SK-N-SH (cell line): ENCODE data around the gene TTLL7. TPM values are rescaled to one million over a fixed set of nuclear protein-coding genes. Genes with fewer than 3 reads are reported as not detected.

Experiments used
- CTCF ChIA-PET: fragments of 300-600, 350-600 bp; formaldehyde crosslinking; extraction: SDS; loops from one replicate; lab custom pipeline; 2021; lab: Yijun Ruan, JAX
- POLR2A ChIA-PET: fragments of 350-600 bp; sonication (Branson Sonifier 250); formaldehyde crosslinking; extraction: SDS; loops from one replicate; lab custom pipeline; 2020; ENCODE audit warnings: antibody characterized with exemption, inconsistent platforms; lab: Yijun Ruan, JAX
- DNase-seq: peaks from one replicate; pipeline ENCODE4 v3.0.0; 2012
- H2AFZ ChIP-seq: fragments of 200-600 bp; sonication (generic); 2 replicates; pipeline ENCODE4 v1.8.1; 2016; ENCODE audit warnings: antibody characterized with exemption, mild to moderate bottlenecking, low read depth
- H3F3A ChIP-seq: fragments of 200-600 bp; sonication (generic); replicated peaks from 2 replicates; pipeline ENCODE3; 2016; ENCODE audit warnings: antibody characterized with exemption, mild to moderate bottlenecking; ENCODE audit not compliant: insufficient read depth
- H3K27ac ChIP-seq, 2 experiments: fragments of 200-500 bp in 1 of 2; fragments of 200-600 bp in 1 of 2; sonication (Bioruptor generic) in 1 of 2; sonication (generic), shearing (Covaris generic) in 1 of 2; 2 replicates each; pipeline versions ENCODE4 v1.5.1 to v1.6.1; 2014 to 2016; ENCODE audit warnings: low read depth in 2 of 2, inconsistent platforms in 1 of 2, low read length in 1 of 2, mild to moderate bottlenecking in 1 of 2, mixed read lengths in 1 of 2
- H3K27me3 ChIP-seq: fragments of 200-600 bp; sonication (generic), shearing (Covaris generic); 2 replicates; pipeline ENCODE4 v1.6.1; 2016; ENCODE audit warnings: mixed run types; ENCODE audit not compliant: insufficient read depth
- H3K36me3 ChIP-seq, 2 experiments: fragments of 200-500 bp in 1 of 2; fragments of 200-600 bp in 1 of 2; sonication (Bioruptor generic) in 1 of 2; sonication (generic) in 1 of 2; replicated peaks in 1 of 2; 2 replicates each; pipeline versions ENCODE3 to v1.5.1; 2014 to 2016; ENCODE audit warnings: low read length in 1 of 2, mild to moderate bottlenecking in 1 of 2; ENCODE audit not compliant: insufficient read depth in 2 of 2, control insufficient read depth in 1 of 2
- H3K4me1 ChIP-seq, 2 experiments: fragments of 200-500 bp in 1 of 2; fragments of 200-600 bp in 1 of 2; sonication (Bioruptor generic) in 1 of 2; sonication (generic), shearing (Covaris generic) in 1 of 2; 2 replicates each; pipeline versions ENCODE4 v1.5.1 to v1.6.1; 2014 to 2016; ENCODE audit warnings: low read depth in 1 of 2, low read length in 1 of 2, mixed run types in 1 of 2; ENCODE audit not compliant: insufficient read depth in 2 of 2, control insufficient read depth in 1 of 2
- H3K4me2 ChIP-seq: fragments of 200-600 bp; sonication (generic), shearing (Covaris generic); 2 replicates; pipeline ENCODE4 v1.6.1; 2017; ENCODE audit warnings: mixed run types
- H3K4me3 ChIP-seq, 2 experiments: fragments of 200-500 bp in 1 of 2; fragments of 200-600 bp in 1 of 2; sonication (Bioruptor generic) in 1 of 2; sonication (generic), shearing (Covaris generic) in 1 of 2; 2 replicates each; pipeline versions ENCODE4 v1.5.1 to v1.8.1; 2014 to 2016; ENCODE audit warnings: low read depth in 2 of 2, inconsistent platforms in 1 of 2, low read length in 1 of 2, mild to moderate bottlenecking in 1 of 2, mixed read lengths in 1 of 2, moderate library complexity in 1 of 2
- H3K79me2 ChIP-seq: fragments of 200-600 bp; sonication (generic); 2 replicates; pipeline ENCODE4 v1.8.1; 2017; ENCODE audit warnings: mild to moderate bottlenecking; ENCODE audit not compliant: insufficient read depth
- H3K9ac ChIP-seq: fragments of 200-600 bp; sonication (generic); 2 replicates; pipeline ENCODE4 v1.6.1; 2017; ENCODE audit warnings: mixed run types
- H3K9me2 ChIP-seq: fragments of 200-600 bp; sonication (generic); 2 replicates; pipeline ENCODE4 v1.6.1; 2017; ENCODE audit warnings: mixed run types
- H3K9me3 ChIP-seq: fragments of 200-600 bp; sonication (generic); 2 replicates; pipeline ENCODE4 v1.6.1; 2017; ENCODE audit warnings: mixed run types, mild to moderate bottlenecking, moderate library complexity
- H4K20me1 ChIP-seq: fragments of 200-600 bp; sonication (generic); 2 replicates; pipeline ENCODE4 v1.6.1; 2017; ENCODE audit warnings: mild to moderate bottlenecking, mixed run types; ENCODE audit not compliant: insufficient read depth
- FOXJ3 ChIP-seq: sonication (generic); formaldehyde crosslinking; IDR thresholded peaks from 2 replicates; pipeline ENCODE4 v1.5.1; 2020; ENCODE audit warnings: mild to moderate bottlenecking, missing genetic modification reagents
- GABPA ChIP-seq: IDR thresholded peaks from 2 replicates; pipeline ENCODE4 v1.4.0; 2012; ENCODE audit warnings: low read depth, mild to moderate bottlenecking
- RCOR1 ChIP-seq: fragments of 150-350 bp; IDR thresholded peaks from 2 replicates; pipeline ENCODE4 v1.6.1; 2017; ENCODE audit warnings: antibody characterized with exemption, low read length
- RFX5 ChIP-seq: IDR thresholded peaks from 2 replicates; pipeline ENCODE4 v1.6.1; 2012; ENCODE audit warnings: mild to moderate bottlenecking, improper control_type of control experiment, low read length
- RXRA ChIP-seq: IDR thresholded peaks from 2 replicates; pipeline ENCODE4 v1.4.0; 2012; ENCODE audit warnings: low read depth, mild to moderate bottlenecking, borderline replicate concordance
- SIN3A ChIP-seq: IDR thresholded peaks from 2 replicates; pipeline ENCODE4 v1.6.1; 2012; ENCODE audit warnings: low read depth, mild to moderate bottlenecking, low read length, moderate library complexity, borderline replicate concordance
- TAF1 ChIP-seq: IDR thresholded peaks from 2 replicates; pipeline ENCODE4 v1.6.1; 2012; ENCODE audit warnings: low read depth, mild to moderate bottlenecking, low read length, moderate library complexity, borderline replicate concordance
- TEAD4 ChIP-seq: IDR thresholded peaks from 2 replicates; pipeline ENCODE4 v1.4.0; 2012; ENCODE audit warnings: mild to moderate bottlenecking, borderline replicate concordance; ENCODE audit not compliant: insufficient read depth
- YY1 ChIP-seq: IDR thresholded peaks from 2 replicates; pipeline ENCODE4 v1.4.0; 2012; ENCODE audit warnings: low read depth, mild to moderate bottlenecking
- WGBS: methylation state at CpG from one replicate; pipeline ENCODE4 v1.1.6; 2017; ENCODE audit warnings: low lambda C conversion rate; 5-methylcytosine and 5-hydroxymethylcytosine counted together
- polyA plus RNA-seq, 3 experiments: library from polyadenylated mRNA; depleted of rRNA; stranded (reverse); fragments of >200 nt; gene quantifications; 2 replicates each; pipeline ENCODE4 v1.2.3, GENCODE V29; 2012
- TF ChIP-seq, protein P1 (sequence below): fragments of 150-350 bp; IDR thresholded peaks from 2 replicates; pipeline ENCODE4 v1.6.1; 2016; ENCODE audit warnings: mild to moderate bottlenecking, low read depth, low read length
- TF ChIP-seq, protein P2 (sequence below): IDR thresholded peaks from 2 replicates; pipeline ENCODE4 v1.4.0; 2012; ENCODE audit warnings: low read depth
- TF ChIP-seq, protein P3 (sequence below): IDR thresholded peaks from 2 replicates; pipeline ENCODE4 v1.4.0; 2012; ENCODE audit warnings: low read depth, borderline replicate concordance
- TF ChIP-seq, protein P4 (sequence below): fragments of 150-350 bp; IDR thresholded peaks from 2 replicates; pipeline ENCODE4 v1.6.1; 2017; ENCODE audit warnings: antibody characterized with exemption, low read length, low read depth, borderline replicate concordance
- TF ChIP-seq, protein P5 (sequence below): IDR thresholded peaks from 2 replicates; pipeline ENCODE4 v1.6.1; 2012; ENCODE audit warnings: mild to moderate bottlenecking, low read depth, low read length, moderate library complexity

Gene TTLL7
- polyA plus RNA-seq, 1 of the 3 experiments (the other 2 are of a cell fraction): 7.3 TPM

GRCh38 chr1:83942914-83943313 lies 56.0 kb downstream of the TTLL7 start:
- H3K4me1 ChIP-seq: no peaks in the 10 kb centered on the region
- H4K20me1 ChIP-seq: no peaks in the 10 kb centered on the region
- no peak overlapping the region for H2AFZ ChIP-seq
- peaks cover 9 to 25% of the 10 kb centered on the region in 2 experiments for H3K36me3 ChIP-seq
- H3K27ac ChIP-seq: no peak overlapping the region
- no peaks in the 10 kb centered on the region for H3F3A ChIP-seq
- ChIA-PET CTCF (interaction anchor here (0.7 to 2.5 kb wide), 4 partner anchors 12 to 830 kb away, joined by 3 to 13 read pairs (median 3); no protein-coding TSS in a partner anchor), POLR2A (no interaction called here)
- no peak overlapping the region for H3K4me2 ChIP-seq
- no peak overlapping the region for H3K9ac ChIP-seq
- TF ChIP-seq SIN3A: no peak
- TF ChIP-seq, protein P1, sequence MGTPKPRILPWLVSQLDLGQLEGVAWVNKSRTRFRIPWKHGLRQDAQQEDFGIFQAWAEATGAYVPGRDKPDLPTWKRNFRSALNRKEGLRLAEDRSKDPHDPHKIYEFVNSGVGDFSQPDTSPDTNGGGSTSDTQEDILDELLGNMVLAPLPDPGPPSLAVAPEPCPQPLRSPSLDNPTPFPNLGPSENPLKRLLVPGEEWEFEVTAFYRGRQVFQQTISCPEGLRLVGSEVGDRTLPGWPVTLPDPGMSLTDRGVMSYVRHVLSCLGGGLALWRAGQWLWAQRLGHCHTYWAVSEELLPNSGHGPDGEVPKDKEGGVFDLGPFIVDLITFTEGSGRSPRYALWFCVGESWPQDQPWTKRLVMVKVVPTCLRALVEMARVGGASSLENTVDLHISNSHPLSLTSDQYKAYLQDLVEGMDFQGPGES: no peak
- TF ChIP-seq RFX5: no peak
- TF ChIP-seq, protein P2, sequence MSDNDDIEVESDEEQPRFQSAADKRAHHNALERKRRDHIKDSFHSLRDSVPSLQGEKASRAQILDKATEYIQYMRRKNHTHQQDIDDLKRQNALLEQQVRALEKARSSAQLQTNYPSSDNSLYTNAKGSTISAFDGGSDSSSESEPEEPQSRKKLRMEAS: no peak
- TF ChIP-seq, protein P3, sequence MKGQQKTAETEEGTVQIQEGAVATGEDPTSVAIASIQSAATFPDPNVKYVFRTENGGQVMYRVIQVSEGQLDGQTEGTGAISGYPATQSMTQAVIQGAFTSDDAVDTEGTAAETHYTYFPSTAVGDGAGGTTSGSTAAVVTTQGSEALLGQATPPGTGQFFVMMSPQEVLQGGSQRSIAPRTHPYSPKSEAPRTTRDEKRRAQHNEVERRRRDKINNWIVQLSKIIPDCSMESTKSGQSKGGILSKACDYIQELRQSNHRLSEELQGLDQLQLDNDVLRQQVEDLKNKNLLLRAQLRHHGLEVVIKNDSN: no peak
- no peak for TF ChIP-seq GABPA
- no peak for TF ChIP-seq YY1
- TF ChIP-seq, protein P4, sequence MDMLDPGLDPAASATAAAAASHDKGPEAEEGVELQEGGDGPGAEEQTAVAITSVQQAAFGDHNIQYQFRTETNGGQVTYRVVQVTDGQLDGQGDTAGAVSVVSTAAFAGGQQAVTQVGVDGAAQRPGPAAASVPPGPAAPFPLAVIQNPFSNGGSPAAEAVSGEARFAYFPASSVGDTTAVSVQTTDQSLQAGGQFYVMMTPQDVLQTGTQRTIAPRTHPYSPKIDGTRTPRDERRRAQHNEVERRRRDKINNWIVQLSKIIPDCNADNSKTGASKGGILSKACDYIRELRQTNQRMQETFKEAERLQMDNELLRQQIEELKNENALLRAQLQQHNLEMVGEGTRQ: no peak
- TF ChIP-seq FOXJ3: no peak
- no peak for TF ChIP-seq RXRA
- H3K27me3 ChIP-seq: no peaks in the 10 kb centered on the region
- H3K4me3 ChIP-seq: no peak overlapping the region
- WGBS: 95% methylated on average over 3 of the region's 3 CpGs
- DNase-seq: no peak
- no peaks in the 10 kb centered on the region for H3K79me2 ChIP-seq
- peaks cover 5% of the 10 kb centered on the region; the same call in 1 of the 2 replicates for H3K9me3 ChIP-seq
- no peaks in the 10 kb centered on the region for H3K9me2 ChIP-seq

DNA sequence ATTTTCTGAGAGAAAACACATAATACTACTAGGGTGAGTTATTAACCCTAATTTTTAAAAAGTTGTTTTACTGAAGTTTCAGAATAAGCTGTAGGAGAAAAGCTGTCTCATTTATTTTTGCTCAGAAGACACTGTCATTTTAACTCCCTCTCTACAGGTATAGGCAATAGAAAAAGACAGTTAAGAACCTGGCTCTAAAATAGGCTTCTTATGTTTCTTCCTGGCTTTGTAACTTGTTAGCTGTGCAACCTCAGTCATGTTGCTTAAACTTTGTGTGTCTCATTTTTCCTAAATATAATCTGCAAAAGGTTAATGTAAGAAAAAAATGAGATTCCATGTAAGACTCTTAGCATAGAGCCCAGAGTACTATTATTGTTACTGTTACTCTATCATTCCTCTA lies 64.4 kb downstream of the TTLL7 start:
- no peak overlapping the region for H3K9ac ChIP-seq
- no peaks in the 10 kb centered on the region for H3K9me2 ChIP-seq
- H3K27ac ChIP-seq: no peak overlapping the region
- TF ChIP-seq, protein P5, sequence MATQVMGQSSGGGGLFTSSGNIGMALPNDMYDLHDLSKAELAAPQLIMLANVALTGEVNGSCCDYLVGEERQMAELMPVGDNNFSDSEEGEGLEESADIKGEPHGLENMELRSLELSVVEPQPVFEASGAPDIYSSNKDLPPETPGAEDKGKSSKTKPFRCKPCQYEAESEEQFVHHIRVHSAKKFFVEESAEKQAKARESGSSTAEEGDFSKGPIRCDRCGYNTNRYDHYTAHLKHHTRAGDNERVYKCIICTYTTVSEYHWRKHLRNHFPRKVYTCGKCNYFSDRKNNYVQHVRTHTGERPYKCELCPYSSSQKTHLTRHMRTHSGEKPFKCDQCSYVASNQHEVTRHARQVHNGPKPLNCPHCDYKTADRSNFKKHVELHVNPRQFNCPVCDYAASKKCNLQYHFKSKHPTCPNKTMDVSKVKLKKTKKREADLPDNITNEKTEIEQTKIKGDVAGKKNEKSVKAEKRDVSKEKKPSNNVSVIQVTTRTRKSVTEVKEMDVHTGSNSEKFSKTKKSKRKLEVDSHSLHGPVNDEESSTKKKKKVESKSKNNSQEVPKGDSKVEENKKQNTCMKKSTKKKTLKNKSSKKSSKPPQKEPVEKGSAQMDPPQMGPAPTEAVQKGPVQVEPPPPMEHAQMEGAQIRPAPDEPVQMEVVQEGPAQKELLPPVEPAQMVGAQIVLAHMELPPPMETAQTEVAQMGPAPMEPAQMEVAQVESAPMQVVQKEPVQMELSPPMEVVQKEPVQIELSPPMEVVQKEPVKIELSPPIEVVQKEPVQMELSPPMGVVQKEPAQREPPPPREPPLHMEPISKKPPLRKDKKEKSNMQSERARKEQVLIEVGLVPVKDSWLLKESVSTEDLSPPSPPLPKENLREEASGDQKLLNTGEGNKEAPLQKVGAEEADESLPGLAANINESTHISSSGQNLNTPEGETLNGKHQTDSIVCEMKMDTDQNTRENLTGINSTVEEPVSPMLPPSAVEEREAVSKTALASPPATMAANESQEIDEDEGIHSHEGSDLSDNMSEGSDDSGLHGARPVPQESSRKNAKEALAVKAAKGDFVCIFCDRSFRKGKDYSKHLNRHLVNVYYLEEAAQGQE: no peak
- TF ChIP-seq TEAD4: no peak
- TF ChIP-seq RCOR1: no peak
- TF ChIP-seq, protein P1: no peak
- TF ChIP-seq YY1: no peak
- TF ChIP-seq TAF1: no peak
- TF ChIP-seq, all 33 proteins: peak for 0
- Histone ChIP-seq H3K4me2 (no peak overlapping the region), H3K4me3 (no peak overlapping the region), H3K79me2 (no peaks in the 10 kb centered on the region), H3K4me1 (no peaks in the 10 kb centered on the region), H3K36me3 (peaks cover 4 to 11% of the 10 kb centered on the region in 2 experiments), H3K9me3 (no peaks in the 10 kb centered on the region), H3K27me3 (no peaks in the 10 kb centered on the region), H2AFZ (no peak overlapping the region), H3F3A (no peaks in the 10 kb centered on the region), H4K20me1 (no peaks in the 10 kb centered on the region)
- POLR2A ChIA-PET: no interaction called here
- CTCF ChIA-PET: interaction anchor here (0.7 to 4.4 kb wide), 4 partner anchors 46 to 838 kb away, joined by 3 to 41 read pairs (median 6); no protein-coding TSS in a partner anchor
- DNase-seq: no peak
